GM12878 (cell line): ENCODE data around the gene OSBPL3. TPM values are rescaled to one million over a fixed set of nuclear protein-coding genes. Genes with fewer than 3 reads are reported as not detected.

ENCODE experiments used
- BACH1 ChIP-seq: fragments of 450-650 bp; IDR thresholded peaks from 2 replicates; pipeline ENCODE4 v1.6.1; 2017; ENCODE audit warnings: mild to moderate bottlenecking, borderline replicate concordance
- BRCA1 ChIP-seq: IDR thresholded peaks from 2 replicates; pipeline ENCODE4 v1.6.1; 2011; ENCODE audit warnings: low read depth, low read length, improper control_type of control experiment
- CBX3 ChIP-seq: fragments of 200-600 bp; sonication (generic); IDR thresholded peaks from 2 replicates; pipeline ENCODE4 v1.6.1; 2016; ENCODE audit warnings: low read depth, borderline replicate concordance
- CTCF ChIP-seq, 3 experiments: IDR thresholded peaks in 2 of 3; conservative IDR thresholded peaks in 1 of 3; 2 replicates each; pipeline ENCODE4 v1.5.1; 2011; ENCODE audit warnings: low read depth in 3 of 3, low read length in 3 of 3, mild to moderate bottlenecking in 3 of 3, control low read depth in 2 of 3, moderate library complexity in 2 of 3, inconsistent platforms in 1 of 3, mixed read lengths in 1 of 3; ENCODE audit not compliant: control insufficient read depth in 2 of 3, insufficient read depth in 1 of 3; ENCODE audit errors: extremely low read depth in 1 of 3
- EZH2 ChIP-seq: IDR thresholded peaks from 2 replicates; pipeline ENCODE4 v1.6.1; 2012; ENCODE audit warnings: low read depth, mild to moderate bottlenecking, control low read depth, inconsistent platforms, low read length, borderline replicate concordance; ENCODE audit not compliant: control insufficient read depth
- GABPA ChIP-seq: IDR thresholded peaks from 2 replicates; pipeline ENCODE4 v1.6.1; 2014; ENCODE audit warnings: antibody characterized with exemption, low read depth, mild to moderate bottlenecking, inconsistent platforms
- MEF2B ChIP-seq: fragments of 450-650 bp; IDR thresholded peaks from 2 replicates; pipeline ENCODE4 v1.6.1; 2018; ENCODE audit warnings: mild to moderate bottlenecking, moderate library complexity; ENCODE audit not compliant: partially characterized antibody, poor library complexity, severe bottlenecking
- MYC ChIP-seq: IDR thresholded peaks from 2 replicates; pipeline ENCODE4 v1.6.1; 2011; ENCODE audit warnings: mild to moderate bottlenecking, low read length, moderate library complexity, inconsistent platforms; ENCODE audit not compliant: insufficient read depth, insufficient replicate concordance, insufficient read length, severe bottlenecking
- NKRF ChIP-seq: fragments of 450-650 bp; conservative IDR thresholded peaks from 2 replicates; pipeline ENCODE4 v1.6.1; 2017; ENCODE audit warnings: mild to moderate bottlenecking, moderate library complexity
- NR2F1 ChIP-seq: fragments of 450-650 bp; conservative IDR thresholded peaks from 2 replicates; pipeline ENCODE4 v1.6.1; 2017; ENCODE audit warnings: mild to moderate bottlenecking
- PML ChIP-seq: IDR thresholded peaks from 2 replicates; pipeline ENCODE4 v1.6.1; 2012; ENCODE audit warnings: low read length, inconsistent platforms
- PRDM15 ChIP-seq: fragments of 450-650 bp; formaldehyde crosslinking; IDR thresholded peaks from 2 replicates; pipeline ENCODE4 v1.4.0; 2020; ENCODE audit warnings: mild to moderate bottlenecking, moderate library complexity
- RCOR1 ChIP-seq: conservative IDR thresholded peaks from 2 replicates; pipeline ENCODE4 v1.6.1; 2012; ENCODE audit warnings: low read depth, low read length, improper control_type of control experiment
- RELA ChIP-seq: fragments of 450-650 bp; IDR thresholded peaks from 2 replicates; pipeline ENCODE4 v1.8.0; 2014; ENCODE audit warnings: borderline replicate concordance; ENCODE audit not compliant: partially characterized antibody
- SIN3A ChIP-seq: IDR thresholded peaks from 2 replicates; pipeline ENCODE4 v1.6.1; 2012; ENCODE audit warnings: low read depth, low read length, improper control_type of control experiment
- SMAD1 ChIP-seq: fragments of 450-650 bp; IDR thresholded peaks from 2 replicates; pipeline ENCODE4 v1.6.1; 2018; ENCODE audit warnings: mild to moderate bottlenecking, low read depth; ENCODE audit not compliant: partially characterized antibody
- ZNF622 ChIP-seq: fragments of 450-650 bp; IDR thresholded peaks from 2 replicates; pipeline ENCODE4 v1.6.1; 2017; ENCODE audit warnings: mild to moderate bottlenecking, inconsistent platforms
- polyA plus RNA-seq, 11 experiments: library from polyadenylated mRNA; depleted of rRNA in 4 of 11; unstranded in 6 of 11; stranded (reverse) in 5 of 11; fragments of >200 nt; fragmentation: Nextera tagmentation in 4 of 11; fragmentation: Illumina TruSeq in 1 of 11; extraction: Ambion mirVana in 4 of 11; extraction: Trizol in 1 of 11; gene quantifications; 1 replicate in 1 of 11; 2 replicates in 10 of 11; pipeline versions ENCODE4 v1.2.1 to v1.2.3, GENCODE V29; 2011 to 2016; ENCODE audit warnings: inconsistent platforms in 2 of 11, missing spikeins in 2 of 11, low read depth in 1 of 11
- total RNA-seq, 4 experiments: library from RNA; depleted of rRNA in 3 of 4; stranded (reverse); fragments of >200 nt in 3 of 4; fragmentation: Illumina TruSeq in 1 of 4; extraction: Trizol in 1 of 4; gene quantifications; 2 replicates each; pipeline versions ENCODE4 v1.2.1 to v1.2.3, GENCODE V29; 2013 to 2021
- TF ChIP-seq, protein P1 (sequence below): fragments of 450-650 bp; IDR thresholded peaks from 2 replicates; pipeline ENCODE4 v1.6.1; 2017; ENCODE audit warnings: mild to moderate bottlenecking

OSBPL3 gene
- total and polyA plus RNA-seq, 10 of the 15 experiments (the other 5 are each of a cell fraction or from before 2014, with no cell fraction given): 6.1 to 46.6 (median 27.0) TPM

DNA sequence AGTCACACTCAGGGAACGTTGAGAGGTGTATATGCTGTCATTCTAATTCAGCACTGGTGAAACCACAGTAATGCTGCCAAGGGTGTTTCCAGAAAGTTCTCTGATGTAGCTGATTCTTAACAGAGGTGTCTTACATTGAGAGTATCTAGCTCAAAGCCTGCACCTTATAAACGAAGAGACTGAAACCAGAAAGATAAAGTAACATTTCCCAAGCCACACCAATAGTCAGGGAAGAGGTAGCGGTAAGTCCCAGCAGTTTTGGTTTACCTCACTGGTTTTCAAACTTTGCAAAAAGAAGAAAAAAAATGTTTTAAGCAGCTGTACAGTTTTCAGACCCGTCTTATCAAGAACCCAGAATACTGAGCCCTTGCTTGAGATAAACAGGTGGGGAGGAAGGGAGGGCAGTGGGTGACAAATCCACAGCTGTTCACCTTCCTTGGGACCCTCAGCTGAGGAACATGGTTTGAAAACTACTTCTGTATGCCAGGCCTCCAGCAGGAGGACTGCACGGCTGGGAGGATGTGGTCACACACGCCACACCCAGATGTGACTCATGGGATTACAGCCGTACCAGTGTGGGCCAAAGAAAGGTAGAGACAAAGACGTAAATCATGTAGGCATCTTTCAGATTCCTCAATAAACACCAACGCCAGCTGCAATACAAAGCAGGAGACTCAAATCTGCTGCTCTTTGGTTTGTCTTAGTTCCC, 158.8 kb downstream of the OSBPL3 start (continued):
- TF ChIP-seq PRDM15 (CRISPR knock-in tag) (no peak), MYC (no peak), SIN3A (no peak), BACH1 (peak; percentile 23; the same call in 1 of the 2 replicates), NKRF (0 out of 2 replicates have a peak, but pooled peaks have one; percentile 56), BRCA1 (no peak), RCOR1 (0 out of 2 replicates have a peak, but pooled peaks have one; percentile 43), GABPA (0 out of 2 replicates have a peak, but pooled peaks have one; percentile 28), CBX3 (no peak), PML (peak; percentile 37; the same call in 1 of the 2 replicates), MEF2B (peak; percentile 85), ZNF622 (no peak), CTCF (IDR thresholded peaks at IDR 0.05 in 2 of 3, conservative IDR thresholded peaks at IDR 0.05 in 1 of 3; ENCODE audit: control insufficient read depth in 2 of 3, extremely low read depth in 1 of 3, insufficient read depth in 1 of 3, low read depth in 3 of 3, low read length in 3 of 3) (no peak), NR2F1 (0 out of 2 replicates have a peak, but pooled peaks have one; percentile 2), EZH2 (no peak), RELA (peak; percentile 40), SMAD1 (no peak)
- TF ChIP-seq, protein P1, sequence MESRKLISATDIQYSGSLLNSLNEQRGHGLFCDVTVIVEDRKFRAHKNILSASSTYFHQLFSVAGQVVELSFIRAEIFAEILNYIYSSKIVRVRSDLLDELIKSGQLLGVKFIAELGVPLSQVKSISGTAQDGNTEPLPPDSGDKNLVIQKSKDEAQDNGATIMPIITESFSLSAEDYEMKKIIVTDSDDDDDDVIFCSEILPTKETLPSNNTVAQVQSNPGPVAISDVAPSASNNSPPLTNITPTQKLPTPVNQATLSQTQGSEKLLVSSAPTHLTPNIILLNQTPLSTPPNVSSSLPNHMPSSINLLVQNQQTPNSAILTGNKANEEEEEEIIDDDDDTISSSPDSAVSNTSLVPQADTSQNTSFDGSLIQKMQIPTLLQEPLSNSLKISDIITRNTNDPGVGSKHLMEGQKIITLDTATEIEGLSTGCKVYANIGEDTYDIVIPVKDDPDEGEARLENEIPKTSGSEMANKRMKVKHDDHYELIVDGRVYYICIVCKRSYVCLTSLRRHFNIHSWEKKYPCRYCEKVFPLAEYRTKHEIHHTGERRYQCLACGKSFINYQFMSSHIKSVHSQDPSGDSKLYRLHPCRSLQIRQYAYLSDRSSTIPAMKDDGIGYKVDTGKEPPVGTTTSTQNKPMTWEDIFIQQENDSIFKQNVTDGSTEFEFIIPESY: no peak
